Measurements from ENCODE around the gene BCL6. TPM values are rescaled to one million over a fixed set of nuclear protein-coding genes. Genes with fewer than 3 reads are reported as not detected.

Gene BCL6
- total RNA-seq = 19.7 TPM

DNA sequence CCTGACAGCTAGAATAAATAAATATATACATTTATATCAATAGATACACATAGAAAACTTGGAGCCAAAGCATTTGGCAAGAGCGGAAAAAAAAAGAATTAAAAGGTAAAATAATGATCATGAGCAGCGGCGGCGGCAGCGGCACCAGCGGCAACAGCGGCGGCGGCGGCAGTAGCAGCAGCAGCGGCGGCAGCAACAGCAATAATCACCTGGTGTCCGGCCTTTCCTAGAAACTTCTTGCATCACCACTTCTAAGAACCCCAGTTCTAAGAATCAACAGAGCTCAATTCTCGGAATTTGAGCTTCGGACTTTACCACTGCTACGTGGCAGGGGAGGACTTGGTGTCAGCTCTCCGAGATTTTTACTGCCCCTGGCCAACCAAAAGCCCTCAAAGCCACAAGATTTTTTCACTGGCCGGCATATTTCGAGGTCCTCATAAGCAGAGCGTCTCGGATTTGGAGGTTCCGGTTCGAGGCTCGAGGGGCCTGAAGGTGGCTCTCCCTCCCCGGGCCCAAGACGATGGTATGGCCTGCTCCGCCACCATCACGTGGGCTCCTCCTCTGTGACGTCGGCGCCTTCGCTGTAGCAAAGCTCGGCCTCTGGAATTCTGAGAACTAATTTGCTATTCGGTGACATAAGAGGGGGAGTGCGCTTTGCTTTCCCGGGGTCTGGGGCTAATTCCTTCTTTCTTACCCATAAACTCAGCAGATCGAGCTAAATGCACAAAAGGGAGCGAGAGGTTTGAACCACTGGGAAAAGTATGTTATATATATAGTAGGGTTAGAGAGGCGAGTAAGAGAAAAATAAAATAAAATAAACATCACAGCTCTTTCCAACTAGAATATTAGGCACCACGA lies at the start of gene BCL6:
BCL6 (minus strand) TSS at position 268 of the 858 bp plus-strand sequence. CDS start 11,775 bp downstream, outside the sequence.
- peak; percentile 95 to 97 (median 95) for DNase-seq (ENCODE audit: low read depth in 2 of 3, low spot score in 2 of 3)

DNA sequence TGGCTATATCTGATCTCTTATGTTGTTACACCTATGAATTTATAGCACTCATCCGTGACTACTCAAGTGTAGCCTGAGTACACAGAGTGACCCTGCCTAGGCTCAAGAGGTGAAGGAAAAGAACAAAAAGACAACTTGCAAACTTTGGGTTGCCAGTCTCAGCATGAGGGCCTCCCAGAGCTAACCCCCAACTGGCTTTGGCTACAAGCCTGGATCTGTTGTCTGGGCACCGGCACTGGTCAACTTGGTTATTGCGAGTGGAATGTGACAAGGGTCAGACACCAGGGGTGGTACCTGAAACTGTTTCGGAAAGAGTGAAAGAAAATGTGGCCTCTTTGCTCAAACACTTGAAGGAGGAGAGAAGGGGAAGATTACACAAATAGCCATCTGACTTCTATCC lies 49.5 kb upstream of the BCL6 start:
- DNase-seq (ENCODE audit: low read depth in 2 of 3, low spot score in 2 of 3) = no peak

DNA sequence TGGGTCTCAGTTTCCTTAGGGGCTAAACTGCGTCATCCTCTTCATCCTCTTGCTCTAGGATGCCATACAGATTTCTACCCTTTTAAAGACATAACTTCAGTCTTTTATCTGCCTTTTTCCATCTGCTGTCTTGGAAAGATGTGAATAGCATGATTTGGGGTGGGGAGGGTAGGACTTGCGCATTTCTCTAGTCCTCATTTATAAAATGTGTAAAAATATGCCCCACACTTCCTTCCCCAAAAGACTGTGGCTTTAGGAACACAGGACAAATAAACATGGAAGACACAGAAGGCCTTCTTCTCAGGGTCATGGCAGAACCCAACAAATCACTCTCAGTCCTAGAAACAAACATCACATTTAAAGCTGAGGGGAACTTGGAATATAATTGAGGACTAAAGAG lies 48.4 kb upstream of the BCL6 start:
- no peak for DNase-seq (ENCODE audit: low read depth in 2 of 3, low spot score in 2 of 3)

DNA sequence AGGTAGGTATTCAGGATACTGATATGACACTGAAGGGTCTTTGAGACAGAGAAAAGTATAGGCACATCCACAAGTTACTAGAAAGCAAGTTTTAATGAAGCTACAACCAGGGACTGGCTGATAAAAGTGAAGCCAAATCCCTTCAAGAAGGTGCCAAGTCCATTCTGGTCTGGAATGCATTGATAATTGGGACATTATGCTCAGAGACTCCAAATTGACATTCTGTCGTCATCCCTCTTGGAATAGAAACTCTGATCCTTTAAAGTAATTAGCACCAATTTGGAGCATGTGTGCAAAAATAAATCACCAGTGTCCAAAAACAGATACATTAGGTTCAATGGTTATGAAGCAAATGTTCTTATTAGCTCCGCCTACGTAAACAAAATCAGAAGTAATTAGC lies 47.3 kb upstream of the BCL6 start:
- DNase-seq (ENCODE audit: low read depth in 2 of 3, low spot score in 2 of 3) = no peak

DNA sequence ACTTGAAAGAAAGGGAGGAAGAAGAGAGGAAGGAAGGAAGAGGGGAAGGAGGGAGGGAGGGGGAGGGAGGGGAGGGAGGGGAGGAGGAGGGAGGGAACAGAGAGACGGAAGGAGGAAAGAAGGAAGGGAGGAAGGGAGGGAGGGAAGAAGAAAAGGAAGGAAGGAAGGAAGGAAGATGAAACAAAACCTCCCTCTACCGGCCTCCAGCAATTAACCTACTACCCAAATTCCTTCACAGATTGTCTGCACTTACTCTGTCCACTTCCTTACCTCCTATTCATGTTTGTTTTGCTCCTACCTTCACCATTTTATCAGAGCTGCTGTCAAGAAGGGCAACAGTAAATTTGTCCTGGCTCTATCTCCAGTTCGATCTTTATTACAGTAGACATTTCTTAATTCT lies 44.6 kb upstream of the BCL6 start:
- no peak for DNase-seq (ENCODE audit: low read depth in 2 of 3, low spot score in 2 of 3)

DNA sequence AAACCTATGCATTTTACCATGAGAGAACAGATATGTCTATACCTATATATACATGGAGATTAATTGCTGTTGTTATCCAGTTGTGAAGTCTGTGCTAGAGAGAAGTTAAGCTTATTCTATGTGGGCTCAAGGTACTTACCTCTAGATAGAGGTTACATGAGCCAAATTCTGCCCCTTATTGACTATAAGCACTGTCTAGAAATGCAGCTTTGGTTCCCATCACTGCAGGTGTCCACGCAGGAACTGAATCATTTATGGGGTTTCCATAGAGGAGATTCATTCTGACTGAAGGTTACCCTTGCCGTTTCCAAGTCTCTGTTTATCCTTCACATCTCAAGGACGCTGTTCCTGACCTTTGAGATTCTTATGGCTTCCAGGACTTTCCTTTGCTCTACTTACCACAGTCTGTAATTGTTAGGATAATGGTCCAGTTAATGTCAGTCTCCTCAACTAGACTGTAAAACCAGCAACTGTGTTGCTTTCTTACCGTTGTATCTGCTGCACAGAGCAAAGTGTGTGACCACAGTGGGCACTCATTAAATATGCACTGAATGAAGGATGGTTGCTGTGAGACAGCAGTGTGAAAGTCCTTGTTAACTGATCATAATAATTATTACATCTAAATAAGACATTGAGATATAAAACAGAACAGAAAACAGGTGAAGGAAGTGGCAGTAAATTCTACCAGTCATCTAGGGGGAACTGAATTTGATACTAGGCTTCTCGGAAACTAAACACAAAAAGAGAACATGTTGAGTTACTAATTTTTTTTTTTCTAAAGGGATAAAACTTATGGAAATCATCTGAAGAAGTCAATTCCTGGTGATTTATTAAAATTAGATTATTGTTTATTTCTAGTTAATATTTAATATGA lies 44.0 kb upstream of the BCL6 start:
- peak in 1 of 3 donors; percentile 52 for DNase-seq (ENCODE audit: low read depth in 2 of 3, low spot score in 2 of 3)

DNA sequence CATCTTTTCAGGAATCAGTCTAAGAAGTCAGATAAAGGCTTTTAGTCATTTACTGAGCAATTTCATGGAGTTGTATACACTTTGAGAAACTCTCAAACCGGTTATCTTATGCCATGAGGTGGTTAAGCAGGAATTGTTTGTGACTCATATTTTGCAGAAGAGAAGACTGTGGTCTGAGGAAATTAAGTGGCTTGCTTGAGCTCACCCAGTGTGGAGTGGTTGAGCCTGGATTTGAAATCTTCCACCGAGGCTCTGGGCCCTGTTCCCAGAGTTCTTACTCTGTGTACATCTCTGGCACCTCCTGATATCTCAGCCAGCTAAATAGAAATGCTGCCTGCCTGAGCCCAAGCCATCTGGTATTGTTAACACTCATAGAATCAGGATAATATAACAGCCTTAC lies 37.8 kb upstream of the BCL6 start:
- no peak for DNase-seq (ENCODE audit: low read depth in 2 of 3, low spot score in 2 of 3)

DNA sequence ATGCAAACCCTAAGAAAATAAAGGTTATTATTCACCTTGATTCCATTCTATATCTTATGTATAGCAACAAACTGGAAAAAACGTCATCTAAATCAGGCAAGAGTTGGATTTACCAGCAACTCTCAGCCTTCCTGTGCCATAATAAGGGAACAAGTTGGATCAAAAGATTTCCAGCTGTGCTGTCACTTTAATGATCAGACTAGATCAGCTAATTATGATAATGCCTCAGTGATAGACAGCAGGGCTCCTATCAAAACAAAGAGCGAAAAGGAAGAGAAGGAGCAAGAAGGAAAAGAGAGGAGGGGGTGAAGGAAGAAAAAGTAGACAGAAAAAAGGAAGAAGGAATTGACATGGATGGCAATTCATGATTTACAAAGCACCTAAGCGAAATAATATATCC lies 36.7 kb upstream of the BCL6 start:
- no peak for DNase-seq (ENCODE audit: low read depth in 2 of 3, low spot score in 2 of 3)

DNA sequence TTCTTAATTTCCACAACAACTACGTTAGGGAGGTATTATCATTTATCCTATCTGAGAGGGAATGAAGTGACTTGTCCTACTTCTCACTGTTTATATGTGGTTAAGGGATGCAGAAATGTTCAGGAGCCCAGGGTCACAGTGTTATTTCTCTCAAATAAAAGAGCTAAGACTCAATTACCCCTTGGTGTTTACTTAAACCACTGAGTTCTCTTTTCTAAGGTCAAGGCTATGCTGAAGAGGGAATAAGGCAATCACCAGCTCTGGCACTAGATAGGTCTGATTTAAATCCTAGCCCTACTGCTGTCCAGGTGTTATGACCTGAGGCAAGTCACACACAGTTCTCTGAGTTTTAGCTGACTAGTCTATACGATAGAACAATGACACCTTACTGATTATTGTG lies 35.7 kb upstream of the BCL6 start:
- no peak for DNase-seq (ENCODE audit: low read depth in 2 of 3, low spot score in 2 of 3)

DNA sequence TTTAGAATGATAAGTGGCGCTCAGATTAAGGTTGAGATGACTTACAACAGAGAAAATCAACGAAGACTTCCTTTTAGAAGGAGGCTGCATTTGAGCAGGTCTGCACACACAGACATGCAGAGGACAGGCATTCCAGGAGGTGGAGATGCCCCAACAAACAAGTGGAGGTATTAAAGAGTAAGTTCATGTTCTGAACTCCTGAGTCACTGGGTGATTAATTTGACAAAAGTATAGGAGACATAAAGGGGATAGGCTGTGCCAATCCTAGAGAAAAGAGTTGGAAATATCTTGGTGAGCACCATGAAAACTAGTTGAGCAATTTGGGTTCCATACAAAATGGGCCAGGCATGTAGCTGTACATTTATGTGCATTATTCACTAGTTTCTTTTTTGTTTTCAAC lies 33.5 kb upstream of the BCL6 start:
- DNase-seq (ENCODE audit: low read depth in 2 of 3, low spot score in 2 of 3) = no peak

DNA sequence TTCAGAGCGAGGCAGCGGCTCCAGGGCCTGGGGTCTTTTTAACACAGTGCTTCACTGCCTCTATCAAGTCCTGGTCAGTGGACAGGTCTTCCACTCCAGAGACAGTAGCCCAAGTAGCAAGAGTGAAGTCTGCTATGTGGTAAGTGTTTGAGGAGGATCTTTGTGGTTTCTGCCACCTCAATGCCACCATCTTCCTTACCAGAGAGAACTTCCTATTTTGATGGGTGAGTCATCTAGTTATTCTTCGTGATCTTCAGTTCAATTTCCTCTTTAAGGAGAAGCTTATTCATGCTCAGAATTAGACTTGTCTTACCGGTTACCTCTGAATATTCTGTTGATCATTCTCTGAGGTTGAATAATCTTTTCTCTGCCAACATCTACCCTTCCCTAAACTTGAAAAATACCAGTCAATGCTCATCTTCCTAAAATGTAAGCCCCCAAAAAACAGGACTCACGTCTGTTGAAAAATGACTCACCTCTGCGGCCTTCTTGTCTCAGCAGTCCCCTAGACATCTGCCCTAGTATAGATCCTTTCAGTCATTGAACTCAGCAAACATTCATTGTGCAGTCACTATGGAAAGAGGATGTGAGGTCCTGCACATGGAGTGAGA lies 32.2 kb upstream of the BCL6 start:
- DNase-seq (ENCODE audit: low read depth in 2 of 3, low spot score in 2 of 3) = peak in 2 of 3 donors; percentile 84 to 90

DNA sequence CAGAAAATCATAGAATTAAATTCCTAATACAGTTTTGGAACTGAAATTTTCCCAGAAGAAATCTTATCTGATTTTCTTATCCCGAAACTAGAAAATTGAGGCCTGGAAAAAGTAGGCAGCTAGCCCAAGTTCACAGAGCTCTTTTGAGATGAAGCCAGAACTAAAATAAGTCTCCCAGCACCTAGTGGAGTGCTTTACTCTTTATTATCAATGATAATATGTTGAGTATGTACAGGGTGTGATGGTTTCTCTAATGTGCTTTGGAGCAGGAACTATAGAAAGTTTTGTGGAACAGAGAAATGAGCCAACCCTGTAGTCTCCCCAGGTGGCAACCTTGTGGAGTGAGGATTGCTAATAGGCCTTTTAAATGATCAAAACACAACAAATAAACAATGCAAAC lies 30.3 kb upstream of the BCL6 start:
- DNase-seq (ENCODE audit: low read depth in 2 of 3, low spot score in 2 of 3) = no peak

DNA sequence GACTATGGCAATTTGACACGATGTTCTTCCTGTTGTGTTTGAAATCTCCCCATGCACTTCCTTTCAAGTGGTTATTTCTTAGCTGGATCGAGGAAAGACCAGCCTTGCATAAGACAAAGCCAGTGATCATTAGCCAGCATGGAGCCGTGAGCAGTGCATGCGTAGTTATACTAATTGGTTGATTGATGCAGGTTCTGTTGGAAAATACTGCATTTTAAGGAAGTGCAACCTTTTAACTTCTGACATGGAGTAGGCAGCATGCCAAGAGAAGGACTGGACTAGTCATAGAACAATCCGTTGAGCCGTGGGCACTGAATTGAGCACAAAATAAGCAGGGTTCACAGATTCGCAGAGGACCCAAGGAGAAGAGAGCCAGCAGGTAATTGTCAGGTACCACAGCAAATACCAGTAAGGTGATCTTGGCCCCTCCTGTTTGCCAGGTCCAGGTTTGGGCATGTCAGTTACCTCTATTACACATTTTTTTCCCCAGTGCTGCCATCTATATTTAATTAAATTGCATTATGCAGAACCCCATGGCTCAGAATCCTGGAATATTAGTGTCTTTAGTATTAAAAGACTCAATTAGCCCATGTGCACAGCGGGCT lies 29.0 kb upstream of the BCL6 start:
- DNase-seq (ENCODE audit: low read depth in 2 of 3, low spot score in 2 of 3) = peak in 2 of 3 donors; percentile 54 to 60

DNA sequence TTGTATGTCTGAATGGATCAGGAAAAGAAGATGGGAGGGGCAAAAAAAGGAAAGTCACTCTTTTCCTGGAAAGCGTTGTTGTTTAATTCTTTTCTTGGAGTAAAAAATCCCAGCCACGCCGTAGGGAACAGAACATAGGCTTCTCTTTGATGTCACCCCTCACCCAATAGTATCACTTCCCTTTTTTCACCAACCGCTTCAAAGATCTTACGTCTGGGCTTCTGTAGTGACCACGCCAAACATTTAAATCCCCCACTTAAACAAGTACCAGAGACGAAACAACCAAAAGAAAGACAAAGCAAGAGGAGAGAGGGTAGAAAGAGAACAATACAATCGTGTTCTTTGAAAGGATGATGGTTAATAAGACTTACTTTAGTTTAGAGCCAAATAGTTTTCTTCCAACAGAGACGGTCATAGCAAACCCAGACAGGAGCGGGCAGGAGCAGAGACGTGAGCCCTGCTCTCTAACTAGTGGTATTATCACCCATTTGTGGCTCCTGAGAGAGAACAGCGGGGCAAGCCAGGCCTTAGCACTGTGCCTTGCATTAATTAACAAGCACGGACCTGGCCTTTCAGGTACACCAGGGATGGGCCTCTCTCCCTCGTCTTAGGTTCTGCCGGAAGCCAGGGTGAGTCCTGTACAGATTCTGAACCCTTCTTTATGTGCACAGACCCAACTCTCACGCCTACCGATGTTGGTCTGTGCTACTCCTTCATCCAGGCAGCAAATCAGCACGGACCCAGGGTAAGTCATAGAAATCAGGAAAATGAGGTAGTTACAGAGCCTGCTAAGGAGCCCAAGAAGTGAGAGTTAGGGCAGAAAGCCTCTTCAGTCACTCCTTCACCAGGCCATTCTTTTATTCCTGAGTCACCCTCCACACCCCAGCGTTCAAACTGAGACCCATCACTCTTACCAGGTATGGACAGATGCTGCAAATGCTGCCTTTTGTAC lies 28.2 kb upstream of the BCL6 start:
- peak in 2 of 3 donors; percentile 21 to 35 for DNase-seq (ENCODE audit: low read depth in 2 of 3, low spot score in 2 of 3)

DNA sequence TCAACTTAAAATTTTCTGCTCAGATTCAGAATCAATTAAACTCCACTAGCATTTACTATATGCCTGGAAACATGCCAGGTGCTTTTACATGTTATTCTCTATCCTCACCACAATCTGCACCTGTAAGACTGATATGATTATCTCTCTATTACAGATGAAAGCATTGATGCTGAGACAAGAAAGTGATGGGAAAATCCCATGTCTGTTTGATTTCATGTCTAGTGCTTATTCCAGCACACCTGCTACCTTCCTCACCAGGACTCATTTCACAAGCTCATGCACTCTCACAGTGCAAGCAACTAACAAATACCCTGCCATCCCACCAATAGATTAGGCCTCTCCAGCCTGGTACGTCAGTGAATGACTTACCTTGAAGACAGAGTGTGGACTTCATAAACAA lies 25.0 kb upstream of the BCL6 start:
- DNase-seq (ENCODE audit: low read depth in 2 of 3, low spot score in 2 of 3) = no peak

DNA sequence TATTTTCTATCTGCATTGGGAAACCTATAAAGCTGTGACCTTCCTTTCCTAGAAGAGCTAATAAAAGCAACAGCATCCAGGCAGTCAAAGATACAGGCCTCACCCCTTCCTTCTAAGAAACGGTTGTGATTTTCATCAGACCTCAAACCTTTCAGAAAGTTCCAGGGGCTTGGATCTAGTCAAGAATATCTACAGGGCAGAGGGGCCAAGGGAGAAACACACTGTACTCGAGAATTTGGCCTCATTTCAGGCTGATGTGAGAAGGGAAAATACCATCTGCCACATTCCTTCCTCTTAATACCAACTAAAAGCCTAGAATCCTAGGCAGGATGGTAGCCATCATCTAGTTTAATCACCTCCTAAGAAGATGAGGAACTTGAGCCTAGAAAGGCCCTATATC lies 24.5 kb upstream of the BCL6 start:
- no peak for DNase-seq (ENCODE audit: low read depth in 2 of 3, low spot score in 2 of 3)

DNA sequence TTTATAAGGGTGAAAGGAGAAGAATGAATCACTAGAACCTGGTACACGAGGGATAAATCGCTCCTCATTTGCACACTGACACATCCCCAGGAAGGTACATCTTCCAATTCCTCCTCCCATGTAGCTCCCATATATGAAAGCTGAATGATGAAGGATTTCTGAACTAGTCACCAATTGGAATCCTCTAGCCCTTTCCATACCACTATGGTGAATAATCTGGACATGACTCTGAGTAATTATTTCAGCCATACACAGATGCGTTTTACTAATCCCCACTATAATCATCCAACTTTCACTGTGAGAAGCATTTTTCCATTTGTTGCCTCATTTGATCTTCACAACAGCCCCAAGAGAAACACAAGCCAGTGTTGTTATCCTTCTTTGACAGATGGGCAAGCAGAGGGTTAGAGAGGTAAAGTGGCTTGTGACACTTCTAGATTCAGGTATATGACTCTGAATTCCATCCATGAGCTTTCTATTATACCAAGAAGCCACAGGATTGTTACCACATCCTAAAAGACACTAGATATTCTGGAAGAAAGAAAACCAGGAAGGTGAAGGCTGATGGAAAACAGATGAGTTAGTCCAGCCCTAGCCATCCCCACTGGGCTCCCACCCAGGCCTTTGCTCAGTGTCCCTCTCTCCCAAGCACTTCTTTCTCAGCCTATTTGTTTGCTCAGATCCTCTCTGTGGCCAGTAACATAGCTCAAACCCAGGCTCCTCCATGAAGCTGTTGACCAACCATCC lies 22.2 kb upstream of the BCL6 start:
- no peak for DNase-seq (ENCODE audit: low read depth in 2 of 3, low spot score in 2 of 3)

DNA sequence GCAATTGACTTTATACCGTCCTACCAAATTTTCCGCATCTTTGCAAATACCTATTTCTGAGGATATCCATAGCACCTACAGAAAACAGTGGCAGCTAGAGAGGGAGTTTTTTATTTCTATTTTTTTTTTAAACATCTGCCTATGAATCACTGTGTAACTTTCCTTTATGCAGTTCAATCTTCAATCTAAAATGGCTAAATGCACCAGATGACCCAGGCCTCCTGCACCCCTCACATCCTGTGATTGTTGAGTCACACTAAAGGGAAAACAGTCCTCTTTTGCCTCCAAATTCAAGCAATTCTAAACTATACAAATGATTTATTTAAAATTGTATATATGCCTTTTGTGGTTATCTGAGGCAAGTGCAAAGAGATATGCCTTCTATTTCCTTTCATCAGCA lies 20.1 kb upstream of the BCL6 start:
- no peak for DNase-seq (ENCODE audit: low read depth in 2 of 3, low spot score in 2 of 3)

All from hematopoietic multipotent progenitor cell (in vitro differentiated cells).